ENCODE data around the gene NBPF12. TPM values are rescaled to one million over a fixed set of nuclear protein-coding genes. Genes with fewer than 3 reads are reported as not detected.
"Not testable (repeated sequence)": the region's sequence is repeated elsewhere in the genome, so short reads cannot be mapped to it uniquely, and the experiment has no call there.

NBPF12 gene
- total RNA-seq, 1 donor, result 6.1 TPM

- not testable (repeated sequence) for DNase-seq (ENCODE audit: low read depth); H3K4me3 ChIP-seq (ENCODE audit: low read depth, low read length)
- peak; percentile 5 for TF ChIP-seq CTCF (IDR thresholded peaks at IDR 0.05; ENCODE audit: insufficient read depth, low read length)
These were observed 28.2 kb downstream of the NBPF12 start for GRCh38 chr1:146966351-146966750.

- not testable (repeated sequence) for H3K4me3 ChIP-seq (ENCODE audit: low read depth, low read length); DNase-seq (ENCODE audit: low read depth)
These were observed 32.5 kb downstream of the NBPF12 start for GRCh38 chr1:146970656-146971055.

- not testable (repeated sequence) for DNase-seq (ENCODE audit: low read depth); H3K4me3 ChIP-seq (ENCODE audit: low read depth, low read length)
These were observed 34.6 kb downstream of the NBPF12 start for GRCh38 chr1:146972681-146973080.

GRCh38 chr1:146985855-146986254 lies 47.7 kb downstream of the NBPF12 start:
- not testable (repeated sequence) for DNase-seq (ENCODE audit: low read depth); H3K4me3 ChIP-seq (ENCODE audit: low read depth, low read length)

GRCh38 chr1:146986450-146986849 lies 48.3 kb downstream of the NBPF12 start:
- H3K4me3 ChIP-seq (ENCODE audit: low read depth, low read length); DNase-seq (ENCODE audit: low read depth): not testable (repeated sequence)

- not testable (repeated sequence) for H3K4me3 ChIP-seq (ENCODE audit: low read depth, low read length); DNase-seq (ENCODE audit: low read depth)
These were observed 49.4 kb downstream of the NBPF12 start for GRCh38 chr1:146987502-146987901.

GRCh38 chr1:146989455-146989854 lies 51.3 kb downstream of the NBPF12 start:
- not testable (repeated sequence) for H3K4me3 ChIP-seq (ENCODE audit: low read depth, low read length)
- peak; percentile 1 for DNase-seq (ENCODE audit: low read depth)

GRCh38 chr1:147008495-147008894 lies 70.4 kb downstream of the NBPF12 start:
- DNase-seq (ENCODE audit: low read depth); H3K4me3 ChIP-seq (ENCODE audit: low read depth, low read length): not testable (repeated sequence)

GRCh38 chr1:147026975-147027374 lies 88.9 kb downstream of the NBPF12 start:
- not testable (repeated sequence) for H3K4me3 ChIP-seq (ENCODE audit: low read depth, low read length); DNase-seq (ENCODE audit: low read depth)

GRCh38 chr1:147030066-147030653 lies 92.0 kb downstream of the NBPF12 start:
- H3K4me3 ChIP-seq (ENCODE audit: low read depth, low read length), result not testable (repeated sequence)
- peak; percentile 13 for DNase-seq (ENCODE audit: low read depth)

GRCh38 chr1:147039916-147040315 lies 101.8 kb downstream of the NBPF12 start:
- H3K4me3 ChIP-seq (ENCODE audit: low read depth, low read length), result no peak overlapping the region

GRCh38 chr1:147042891-147043290 lies 104.8 kb downstream of the NBPF12 start:
- not testable (repeated sequence) for H3K4me3 ChIP-seq (ENCODE audit: low read depth, low read length); DNase-seq (ENCODE audit: low read depth)

More at GRCh38 chr1:147039916-147040315, 101.8 kb downstream of the NBPF12 start:
- DNase-seq (ENCODE audit: low read depth), result no peak
- no peak for TF ChIP-seq CTCF (IDR thresholded peaks at IDR 0.05; ENCODE audit: insufficient read depth, low read length)

GRCh38 chr1:147044511-147044910 lies 106.4 kb downstream of the NBPF12 start:
- H3K4me3 ChIP-seq (ENCODE audit: low read depth, low read length); DNase-seq (ENCODE audit: low read depth): not testable (repeated sequence)

Other genes starting within 250 kb of the NBPF12 start
- 14.8 and 16.3 TPM in 2 replicates for gene PRKAB2, start 234.1 kb downstream of the NBPF12 start, total RNA-seq (ENCODE audit: low replicate concordance)